ENCODE data around the gene MIEF1. TPM values are rescaled to one million over a fixed set of nuclear protein-coding genes. Genes with fewer than 3 reads are reported as not detected.

Gene MIEF1
- total RNA-seq, 1 donor from 2014 or later: 42.9 TPM

- no peak for DNase-seq (ENCODE audit: low spot score)
Measured at GRCh38 chr22:39528080-39528661, 26.1 kb downstream of the MIEF1 start.

DNA sequence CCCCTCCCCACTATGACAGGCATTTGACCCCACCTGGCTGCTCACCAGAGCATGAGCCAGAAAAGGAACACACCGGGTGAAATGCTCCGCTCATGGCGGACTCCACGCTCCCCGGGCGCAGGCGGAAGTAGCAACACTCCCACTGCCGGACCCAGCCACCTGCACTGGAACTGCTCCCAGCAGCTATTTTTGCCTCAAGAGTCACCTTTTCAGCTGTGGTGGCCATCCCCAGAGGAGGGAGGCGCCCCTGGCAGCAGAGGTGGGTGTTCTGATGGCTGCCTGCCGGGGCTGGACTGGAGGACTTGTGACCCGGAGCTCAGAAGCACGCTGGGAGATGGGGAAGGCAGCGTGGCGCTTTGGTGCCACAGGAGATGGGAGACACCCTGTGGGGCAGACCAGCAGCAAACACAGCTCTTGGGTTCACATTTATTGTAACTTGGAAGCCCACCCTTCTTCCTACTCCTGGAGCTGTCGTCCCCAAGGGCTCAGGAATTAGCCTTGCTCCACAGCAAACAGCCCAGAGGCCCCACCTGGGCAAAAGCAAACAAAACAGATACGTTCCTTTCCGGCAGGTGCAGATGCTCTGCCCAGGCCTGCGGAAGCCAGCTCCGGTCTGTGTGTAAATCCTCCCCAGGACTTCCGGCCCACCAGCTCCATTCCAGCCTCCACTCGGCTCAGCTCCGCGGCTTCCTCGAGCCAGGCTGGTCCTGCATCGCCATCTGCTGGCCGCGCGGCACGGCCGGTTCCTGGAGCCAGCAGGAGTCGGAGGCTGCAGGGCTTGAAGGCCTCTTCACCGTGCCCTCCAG lies 26.8 kb downstream of the MIEF1 start:
- peak; percentile 96 for DNase-seq (ENCODE audit: low spot score)

- DNase-seq (ENCODE audit: low spot score): no peak
Measured at GRCh38 chr22:39529487-39529851, 27.4 kb downstream of the MIEF1 start.

GRCh38 chr22:39530116-39530515 lies 28.0 kb downstream of the MIEF1 start:
- no peak for DNase-seq (ENCODE audit: low spot score)

- no peak for DNase-seq (ENCODE audit: low spot score)
Measured at GRCh38 chr22:39530692-39531331, 28.7 kb downstream of the MIEF1 start.

DNA sequence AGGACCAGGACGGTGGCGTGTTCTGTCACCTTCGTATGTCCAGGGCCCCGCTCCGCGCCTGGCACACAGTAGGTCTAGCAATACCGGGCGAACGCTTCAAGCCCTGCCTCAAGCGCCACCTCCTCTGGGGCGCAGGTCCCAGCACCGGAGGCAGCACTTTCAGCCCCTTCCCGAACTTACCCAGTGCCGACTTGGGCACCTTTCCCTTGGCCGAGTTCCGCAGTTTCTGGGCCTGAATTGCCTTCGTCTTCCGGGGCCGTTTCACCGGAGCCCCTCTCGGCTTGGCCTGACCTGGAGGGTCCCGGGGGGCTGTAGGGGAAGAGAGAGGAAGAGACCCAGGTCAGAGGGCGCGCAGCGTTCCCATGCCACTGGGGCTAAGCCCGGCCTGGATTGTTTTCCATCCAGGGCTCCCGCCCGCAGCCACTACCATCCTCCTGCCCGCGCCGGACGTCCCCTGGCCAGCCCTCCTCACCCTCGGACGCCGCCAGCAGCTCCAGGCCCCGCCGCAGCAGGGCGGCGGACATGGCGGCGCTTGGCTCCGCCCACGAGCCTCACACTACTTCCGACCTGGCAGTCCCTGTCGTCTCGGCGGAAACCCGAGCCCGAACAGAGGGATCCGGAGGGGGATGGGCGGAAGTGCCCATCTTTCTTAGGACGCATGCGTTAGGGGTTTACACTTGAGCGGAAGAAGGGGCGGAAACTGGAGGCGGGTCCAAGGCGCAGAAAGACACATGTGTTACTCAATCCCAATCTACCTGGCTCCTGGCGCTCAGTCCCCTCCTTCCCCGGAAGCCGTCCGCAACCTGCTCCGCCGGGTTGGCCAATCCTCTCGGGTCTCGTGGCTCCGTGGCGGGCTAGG lies 30.4 kb downstream of the MIEF1 start, which contains the start of gene RPS19BP1:
RPS19BP1 (minus strand) TSS at position 534 of the 859 bp plus-strand sequence; CDS start at position 524, 10 bp downstream.
- peak; percentile 98 for DNase-seq (ENCODE audit: low spot score)

- no peak for DNase-seq (ENCODE audit: low spot score)
Measured at GRCh38 chr22:39534092-39534506, 32.0 kb downstream of the MIEF1 start.

DNA sequence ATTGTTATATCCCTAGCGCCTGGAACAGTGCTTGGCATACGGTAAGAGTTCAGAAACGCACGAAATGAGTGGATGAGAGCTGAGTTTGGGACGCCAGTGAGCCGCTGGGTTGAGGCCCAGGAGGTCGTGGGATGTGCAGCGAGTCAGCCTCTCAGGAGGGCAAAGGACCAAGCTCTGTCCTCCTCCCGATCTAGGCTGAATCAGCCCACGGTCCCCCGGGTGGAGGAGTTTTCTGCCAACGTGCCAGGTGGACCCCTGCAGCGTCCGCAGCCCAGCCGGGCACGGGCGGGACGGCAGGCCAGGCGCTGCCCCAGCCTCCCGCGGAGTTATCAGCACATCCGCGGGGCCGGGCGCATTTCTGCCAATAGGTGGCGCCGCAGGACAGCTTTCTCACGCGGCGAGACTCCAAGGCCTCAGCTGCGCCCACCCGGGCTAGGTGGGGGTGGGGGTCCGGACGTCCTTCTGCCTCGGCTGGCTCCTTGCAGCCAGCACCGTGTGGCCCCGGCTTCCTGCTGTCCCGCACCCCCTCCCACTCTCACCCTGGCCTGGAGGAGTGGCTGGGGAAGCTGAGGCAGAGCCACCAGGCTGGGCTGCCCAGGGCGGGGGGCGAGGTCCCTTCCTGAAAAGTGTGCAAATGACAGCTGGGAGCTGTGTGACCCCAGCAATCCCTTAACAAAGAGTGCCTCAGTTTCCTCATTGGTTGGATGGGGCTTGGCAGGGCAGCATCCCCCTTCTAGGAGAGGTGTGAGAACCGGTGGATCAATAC lies 32.7 kb downstream of the MIEF1 start:
- peak; percentile 93 for DNase-seq (ENCODE audit: low spot score)

DNA sequence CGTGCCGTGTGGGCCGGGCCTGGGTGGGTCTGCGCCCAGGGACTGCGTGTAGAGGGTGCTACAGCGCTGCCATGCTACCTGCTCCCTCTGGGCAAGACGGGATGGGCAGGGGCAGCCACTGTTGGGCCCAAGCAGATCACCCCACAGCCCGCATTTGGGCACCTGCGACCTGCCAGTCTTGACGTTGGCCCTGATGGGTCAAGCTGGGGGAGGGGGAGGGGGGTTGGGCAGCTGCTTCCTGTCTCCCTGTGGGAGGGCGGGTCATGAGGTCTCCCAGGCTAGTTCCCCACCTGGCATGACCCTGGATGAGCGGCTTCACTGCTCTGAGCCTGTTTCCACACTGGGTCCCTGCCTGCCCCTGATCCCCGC lies 33.3 kb downstream of the MIEF1 start:
- no peak for DNase-seq (ENCODE audit: low spot score)

DNA sequence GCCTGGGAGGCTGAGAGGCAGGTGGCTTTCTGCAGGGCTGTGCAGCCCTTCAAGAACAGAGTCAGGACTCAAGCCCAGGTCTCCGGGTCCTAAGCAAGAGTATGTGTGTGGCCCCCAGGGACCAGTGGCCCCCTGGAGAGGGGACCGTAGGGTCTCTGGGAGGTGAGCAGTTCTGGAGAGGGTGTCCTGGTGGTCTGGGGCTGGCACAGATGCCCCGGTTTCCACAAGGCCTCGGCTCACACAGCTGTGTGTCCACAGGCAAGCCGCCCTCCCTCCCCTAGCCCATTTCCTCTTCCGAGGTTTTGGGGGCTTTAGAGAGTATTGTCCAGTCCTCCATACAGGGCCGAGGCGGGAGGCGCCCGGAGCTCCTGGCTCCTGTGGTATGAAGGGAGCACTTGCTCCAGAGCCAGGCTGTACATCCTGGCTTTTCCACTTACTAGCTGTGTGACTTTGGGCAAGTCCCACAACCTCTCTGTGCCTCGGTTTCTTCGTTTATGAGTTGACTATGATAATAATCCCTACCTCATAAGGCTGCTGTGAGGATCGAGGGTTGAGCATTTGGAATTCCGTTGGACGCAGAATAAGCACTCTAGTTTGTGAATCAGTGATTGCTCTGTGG lies 33.9 kb downstream of the MIEF1 start:
- DNase-seq (ENCODE audit: low spot score): no peak

DNA sequence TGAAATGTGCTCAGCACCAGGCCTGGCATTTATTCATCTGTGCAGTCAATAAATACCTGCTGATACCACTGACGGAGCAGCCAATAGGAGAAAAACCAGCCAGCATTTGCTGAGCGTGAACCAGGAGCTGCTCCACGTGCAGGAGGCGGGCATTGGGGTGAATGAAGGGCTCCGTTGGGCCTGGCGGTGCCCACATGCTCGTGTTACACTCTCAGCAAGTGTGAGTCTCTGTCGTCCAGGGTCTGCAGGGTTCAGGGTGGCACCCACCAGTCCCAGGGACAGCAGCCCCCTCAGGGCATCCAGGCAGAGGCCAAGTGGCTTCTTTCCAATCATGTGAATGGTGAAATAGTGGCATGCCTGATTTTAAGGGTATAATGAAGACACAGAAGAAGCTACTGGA lies 34.6 kb downstream of the MIEF1 start:
- no peak for DNase-seq (ENCODE audit: low spot score)

GRCh38 chr22:39537975-39538374 lies 35.9 kb downstream of the MIEF1 start:
- DNase-seq (ENCODE audit: low spot score): no peak

DNA sequence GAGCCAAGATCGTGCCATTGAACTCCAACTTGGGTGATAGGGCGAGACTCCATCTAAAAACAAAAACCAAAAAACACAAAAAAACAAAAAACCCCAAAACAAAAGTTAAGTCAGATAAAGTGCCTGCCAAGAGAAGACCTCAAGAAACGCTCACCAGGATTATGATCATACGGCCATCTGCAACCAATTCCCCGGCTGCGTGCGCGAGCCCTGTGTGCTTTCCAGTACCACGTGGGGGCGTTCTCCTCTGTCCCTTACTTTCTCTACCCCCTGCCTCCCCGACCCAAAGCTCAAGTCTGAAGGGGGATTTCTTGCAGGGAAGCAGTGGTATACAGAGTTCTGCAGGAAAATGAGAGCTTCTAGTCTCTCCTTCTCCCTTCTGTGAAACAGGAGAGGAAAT lies 41.0 kb downstream of the MIEF1 start:
- DNase-seq (ENCODE audit: low spot score): no peak

- no peak for DNase-seq (ENCODE audit: low spot score)
Measured at GRCh38 chr22:39545386-39546365, 43.6 kb downstream of the MIEF1 start.

- no peak for DNase-seq (ENCODE audit: low spot score)
Measured at GRCh38 chr22:39546889-39547586, 44.9 kb downstream of the MIEF1 start.

DNA sequence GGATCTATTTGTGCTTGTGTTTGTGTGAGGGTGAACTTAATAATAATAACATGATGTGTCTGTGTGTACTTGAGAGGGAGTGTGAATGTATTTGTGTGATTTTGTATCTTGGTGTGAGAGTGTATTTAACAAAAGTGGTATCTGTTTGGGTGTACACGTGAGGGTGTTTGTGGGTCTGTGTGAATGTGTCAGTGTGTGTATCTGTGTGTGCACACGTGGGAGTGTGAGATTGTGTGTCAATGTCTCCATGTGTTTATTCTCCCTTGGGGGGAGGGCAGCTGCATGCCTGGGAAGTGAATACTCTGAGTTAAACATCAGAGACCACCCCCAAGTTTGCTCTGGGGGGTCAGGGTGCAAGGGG lies 45.5 kb downstream of the MIEF1 start:
- no peak for DNase-seq (ENCODE audit: low spot score)

DNA sequence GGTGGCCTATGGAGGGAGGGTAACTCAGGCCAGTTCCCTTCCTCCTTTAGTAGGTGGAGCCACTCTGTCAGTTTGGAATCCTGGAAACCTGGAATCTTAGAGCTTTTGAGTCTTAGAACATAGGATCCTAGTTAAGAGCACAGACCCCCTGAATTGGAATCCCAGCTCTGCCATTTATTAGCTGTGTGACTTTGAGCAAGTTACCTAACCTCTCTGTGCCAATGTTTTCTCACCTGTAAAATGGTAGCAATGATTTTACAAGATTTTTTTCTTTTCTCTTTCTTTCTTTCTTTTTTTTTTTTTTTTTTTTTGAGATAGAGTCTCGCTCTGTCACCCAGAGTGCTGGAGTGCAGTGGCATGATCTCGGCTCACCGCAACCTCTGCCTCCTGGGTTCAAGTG lies 51.3 kb downstream of the MIEF1 start:
- DNase-seq (ENCODE audit: low spot score): no peak

- DNase-seq (ENCODE audit: low spot score): no peak
Measured at GRCh38 chr22:39554151-39554550, 52.1 kb downstream of the MIEF1 start.
